Measurements from ENCODE around the gene LETMD1.

The LETMD1 gene

DNA sequence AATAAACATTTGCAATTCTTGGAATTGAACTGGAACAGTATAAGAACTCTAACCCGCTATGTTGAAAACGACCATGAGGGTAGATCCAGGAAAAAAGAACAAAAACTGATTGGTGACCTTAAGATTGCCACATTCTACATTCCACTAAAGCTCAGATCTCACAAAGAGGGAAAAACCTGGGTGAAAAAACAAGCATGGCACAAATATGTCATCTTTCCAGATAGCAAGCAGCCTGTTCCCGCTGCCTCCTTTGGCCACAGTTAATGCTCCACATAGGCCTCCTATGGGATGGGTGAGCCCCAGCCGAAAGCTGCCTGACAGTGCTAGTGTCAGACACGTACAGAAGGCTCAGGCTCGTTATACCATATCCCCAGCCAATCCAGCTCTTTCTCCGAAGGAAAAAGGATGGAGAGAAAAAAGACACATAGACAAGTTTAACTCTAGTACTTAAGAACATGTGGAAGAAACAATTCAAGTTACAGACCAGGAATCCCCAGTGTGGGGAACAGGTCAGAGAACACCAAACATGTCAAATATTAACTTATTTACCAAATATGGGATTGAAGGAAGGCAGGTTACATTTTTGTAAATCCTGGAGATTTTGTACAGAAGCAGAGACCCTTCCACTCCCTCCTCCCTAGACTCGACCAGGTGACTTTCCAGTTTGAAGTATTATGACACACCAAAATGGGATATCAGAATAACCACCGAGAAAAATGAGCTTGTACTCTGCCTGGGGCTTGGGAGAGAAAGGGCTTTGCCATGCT lies 14.7 kb downstream of the LETMD1 start:
- H3K4me3 ChIP-seq (ENCODE audit: low read depth, low read length): no peak overlapping the region
- no peak for DNase-seq (ENCODE audit: low read depth)
- TF ChIP-seq CTCF (conservative IDR thresholded peaks at IDR 0.05; ENCODE audit: low read depth, low read length): no peak

- no peak for DNase-seq (ENCODE audit: low read depth)
- H3K4me3 ChIP-seq (ENCODE audit: low read depth, low read length): no peak overlapping the region
- TF ChIP-seq CTCF (conservative IDR thresholded peaks at IDR 0.05; ENCODE audit: low read depth, low read length): no peak
These were observed 17.4 kb downstream of the LETMD1 start for GRCh38 chr12:51065530-51065929.

DNA sequence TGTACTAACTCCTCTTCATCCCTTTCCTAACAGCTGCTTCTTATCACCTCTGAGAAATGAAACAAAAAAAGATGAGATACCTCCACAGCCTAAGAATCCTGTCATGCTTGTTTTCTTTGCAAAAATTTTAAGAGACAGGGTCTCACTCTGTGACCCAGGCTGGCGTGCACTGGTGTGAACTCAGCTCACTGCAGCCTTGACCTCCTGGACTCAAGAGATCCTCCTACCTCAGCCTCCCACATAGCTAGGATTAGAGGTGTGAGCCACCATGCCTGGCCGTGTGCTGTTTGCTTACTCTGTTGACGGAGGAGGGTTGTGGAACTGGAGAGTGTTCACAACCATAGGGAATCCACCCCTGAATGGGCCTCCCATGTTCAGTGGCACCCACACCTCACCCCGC lies 19.1 kb downstream of the LETMD1 start:
- no peak for TF ChIP-seq CTCF (conservative IDR thresholded peaks at IDR 0.05; ENCODE audit: low read depth, low read length)
- no peak overlapping the region for H3K4me3 ChIP-seq (ENCODE audit: low read depth, low read length)
- DNase-seq (ENCODE audit: low read depth): no peak

DNA sequence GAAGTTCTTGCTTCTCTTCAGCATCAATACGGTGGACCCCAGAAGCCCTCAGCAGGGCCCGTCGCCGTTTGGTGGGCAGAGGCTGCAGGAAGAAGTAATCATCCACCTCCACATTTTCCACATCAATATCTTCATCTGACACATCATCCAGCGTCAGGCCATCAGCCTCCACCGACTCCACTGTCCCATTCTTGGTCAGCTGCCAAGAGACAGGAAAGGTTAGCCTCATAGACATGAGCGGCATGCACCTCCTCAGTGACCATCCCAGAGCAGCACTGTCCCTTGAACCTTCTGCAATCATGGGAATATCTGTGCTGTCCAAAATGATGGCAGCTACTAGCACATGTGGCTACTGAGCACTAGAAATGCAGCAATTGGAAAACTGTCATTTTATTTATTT lies 19.6 kb downstream of the LETMD1 start:
- TF ChIP-seq CTCF (conservative IDR thresholded peaks at IDR 0.05; ENCODE audit: low read depth, low read length): no peak
- no peak for DNase-seq (ENCODE audit: low read depth)
- no peak overlapping the region for H3K4me3 ChIP-seq (ENCODE audit: low read depth, low read length)

DNA sequence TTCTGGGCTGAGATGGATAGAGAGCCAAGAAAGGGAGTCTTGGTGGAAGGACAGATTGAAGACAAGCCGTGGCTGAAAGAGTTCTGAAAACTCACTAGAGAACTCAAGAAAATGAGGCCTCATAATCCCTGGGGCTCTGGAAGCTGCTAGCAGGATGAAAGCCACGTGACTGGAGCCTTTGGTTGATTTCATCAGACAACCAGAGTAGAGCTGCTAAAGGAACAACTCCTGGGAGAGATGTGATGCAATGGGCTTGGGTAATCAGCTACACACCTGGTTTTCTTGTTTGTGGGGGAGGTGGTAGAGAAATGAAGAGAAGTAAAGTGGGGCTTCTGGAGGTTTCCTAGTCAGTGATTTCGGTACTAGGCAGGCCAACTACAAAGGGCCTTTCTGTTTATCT lies 21.9 kb downstream of the LETMD1 start:
- no peak overlapping the region for H3K4me3 ChIP-seq (ENCODE audit: low read depth, low read length)
- TF ChIP-seq CTCF (conservative IDR thresholded peaks at IDR 0.05; ENCODE audit: low read depth, low read length): no peak
- DNase-seq (ENCODE audit: low read depth): peak; percentile 86

GRCh38 chr12:51071663-51072062 lies 23.5 kb downstream of the LETMD1 start:
- H3K4me3 ChIP-seq (ENCODE audit: low read depth, low read length): no peak overlapping the region
- no peak for TF ChIP-seq CTCF (conservative IDR thresholded peaks at IDR 0.05; ENCODE audit: low read depth, low read length)
- DNase-seq (ENCODE audit: low read depth): peak; percentile 18

- DNase-seq (ENCODE audit: low read depth): no peak
- no peak for TF ChIP-seq CTCF (conservative IDR thresholded peaks at IDR 0.05; ENCODE audit: low read depth, low read length)
- H3K4me3 ChIP-seq (ENCODE audit: low read depth, low read length): no peak overlapping the region
These were observed 27.3 kb downstream of the LETMD1 start for GRCh38 chr12:51075390-51075789.
